Measurements from ENCODE around the gene SPRY4. TPM values are rescaled to one million over a fixed set of nuclear protein-coding genes. Genes with fewer than 3 reads are reported as not detected.

SPRY4 gene
- total and polyA plus RNA-seq, 4 donors: 2.7 to 9.6 (median 4.9) TPM

DNA sequence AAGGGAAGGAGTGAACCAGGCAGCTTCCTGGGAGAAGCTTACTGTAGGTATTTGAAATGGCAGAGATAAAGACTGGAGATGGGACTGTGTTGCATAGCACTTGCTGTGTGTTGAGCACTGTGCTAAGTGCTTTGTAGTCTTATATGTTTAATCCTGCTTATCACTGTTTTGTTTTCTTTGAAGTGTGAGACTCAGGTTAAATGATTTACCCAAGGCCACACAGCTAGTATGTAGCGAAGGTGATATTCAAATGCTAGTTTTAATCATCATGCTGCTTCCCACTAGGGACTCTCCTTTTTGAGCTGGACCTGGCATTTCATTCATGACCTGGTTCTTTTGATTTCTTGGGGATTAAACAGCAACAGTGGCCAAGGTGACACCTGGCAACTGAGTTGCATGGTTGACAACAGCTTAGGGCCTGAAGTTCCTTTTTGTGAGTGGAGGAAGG lies 35.3 kb upstream of the SPRY4 start (continued):
- TF ChIP-seq, protein P1, sequence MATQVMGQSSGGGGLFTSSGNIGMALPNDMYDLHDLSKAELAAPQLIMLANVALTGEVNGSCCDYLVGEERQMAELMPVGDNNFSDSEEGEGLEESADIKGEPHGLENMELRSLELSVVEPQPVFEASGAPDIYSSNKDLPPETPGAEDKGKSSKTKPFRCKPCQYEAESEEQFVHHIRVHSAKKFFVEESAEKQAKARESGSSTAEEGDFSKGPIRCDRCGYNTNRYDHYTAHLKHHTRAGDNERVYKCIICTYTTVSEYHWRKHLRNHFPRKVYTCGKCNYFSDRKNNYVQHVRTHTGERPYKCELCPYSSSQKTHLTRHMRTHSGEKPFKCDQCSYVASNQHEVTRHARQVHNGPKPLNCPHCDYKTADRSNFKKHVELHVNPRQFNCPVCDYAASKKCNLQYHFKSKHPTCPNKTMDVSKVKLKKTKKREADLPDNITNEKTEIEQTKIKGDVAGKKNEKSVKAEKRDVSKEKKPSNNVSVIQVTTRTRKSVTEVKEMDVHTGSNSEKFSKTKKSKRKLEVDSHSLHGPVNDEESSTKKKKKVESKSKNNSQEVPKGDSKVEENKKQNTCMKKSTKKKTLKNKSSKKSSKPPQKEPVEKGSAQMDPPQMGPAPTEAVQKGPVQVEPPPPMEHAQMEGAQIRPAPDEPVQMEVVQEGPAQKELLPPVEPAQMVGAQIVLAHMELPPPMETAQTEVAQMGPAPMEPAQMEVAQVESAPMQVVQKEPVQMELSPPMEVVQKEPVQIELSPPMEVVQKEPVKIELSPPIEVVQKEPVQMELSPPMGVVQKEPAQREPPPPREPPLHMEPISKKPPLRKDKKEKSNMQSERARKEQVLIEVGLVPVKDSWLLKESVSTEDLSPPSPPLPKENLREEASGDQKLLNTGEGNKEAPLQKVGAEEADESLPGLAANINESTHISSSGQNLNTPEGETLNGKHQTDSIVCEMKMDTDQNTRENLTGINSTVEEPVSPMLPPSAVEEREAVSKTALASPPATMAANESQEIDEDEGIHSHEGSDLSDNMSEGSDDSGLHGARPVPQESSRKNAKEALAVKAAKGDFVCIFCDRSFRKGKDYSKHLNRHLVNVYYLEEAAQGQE (IDR thresholded peaks at IDR 0.05): no peak
- TF ChIP-seq EGR1 (IDR thresholded peaks at IDR 0.05; ENCODE audit: low read depth in 2 of 2) (no peak), TAF1 (conservative IDR thresholded peaks at IDR 0.05) (no peak), HNF4A (conservative IDR thresholded peaks at IDR 0.05) (no peak)
- TF ChIP-seq, protein P2, sequence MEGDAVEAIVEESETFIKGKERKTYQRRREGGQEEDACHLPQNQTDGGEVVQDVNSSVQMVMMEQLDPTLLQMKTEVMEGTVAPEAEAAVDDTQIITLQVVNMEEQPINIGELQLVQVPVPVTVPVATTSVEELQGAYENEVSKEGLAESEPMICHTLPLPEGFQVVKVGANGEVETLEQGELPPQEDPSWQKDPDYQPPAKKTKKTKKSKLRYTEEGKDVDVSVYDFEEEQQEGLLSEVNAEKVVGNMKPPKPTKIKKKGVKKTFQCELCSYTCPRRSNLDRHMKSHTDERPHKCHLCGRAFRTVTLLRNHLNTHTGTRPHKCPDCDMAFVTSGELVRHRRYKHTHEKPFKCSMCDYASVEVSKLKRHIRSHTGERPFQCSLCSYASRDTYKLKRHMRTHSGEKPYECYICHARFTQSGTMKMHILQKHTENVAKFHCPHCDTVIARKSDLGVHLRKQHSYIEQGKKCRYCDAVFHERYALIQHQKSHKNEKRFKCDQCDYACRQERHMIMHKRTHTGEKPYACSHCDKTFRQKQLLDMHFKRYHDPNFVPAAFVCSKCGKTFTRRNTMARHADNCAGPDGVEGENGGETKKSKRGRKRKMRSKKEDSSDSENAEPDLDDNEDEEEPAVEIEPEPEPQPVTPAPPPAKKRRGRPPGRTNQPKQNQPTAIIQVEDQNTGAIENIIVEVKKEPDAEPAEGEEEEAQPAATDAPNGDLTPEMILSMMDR (IDR thresholded peaks at IDR 0.05; ENCODE audit: low read depth, low read length, missing input control): no peak

DNA sequence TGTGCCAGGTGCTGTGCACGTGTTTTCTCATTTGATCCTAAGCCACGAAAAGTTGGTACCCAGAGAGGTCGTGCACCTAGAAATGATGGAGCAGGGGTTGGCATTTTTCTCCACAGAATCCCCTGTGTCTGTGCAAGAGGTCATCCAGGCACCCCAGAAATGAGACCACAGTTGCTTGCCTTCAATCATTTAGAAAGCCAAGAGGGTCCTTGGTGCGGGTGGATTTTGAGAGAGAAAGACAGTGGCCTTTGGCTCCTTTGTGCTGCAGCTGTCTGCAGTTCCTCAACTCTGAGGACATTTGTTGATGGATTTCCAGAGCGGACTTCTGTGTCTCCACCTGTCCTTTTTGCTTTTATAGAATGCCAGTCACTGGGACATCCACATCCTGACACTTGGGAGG lies 33.8 kb upstream of the SPRY4 start:
- H3K27ac ChIP-seq (ENCODE audit: low read depth in 1 of 2, low read length in 2 of 2): no peak overlapping the region
- H3K36me3 ChIP-seq (ENCODE audit: control insufficient read depth in 4 of 4, insufficient read depth in 3 of 4, low read depth in 1 of 4, low read length in 3 of 4): no peaks in the 10 kb centered on the region
- peaks cover 0 to 15% (median 6%) of the 10 kb centered on the region in 4 donors for H3K4me1 ChIP-seq (ENCODE audit: control insufficient read depth in 4 of 4, insufficient read depth in 4 of 4, low read length in 3 of 4)
- H3K9me3 ChIP-seq (ENCODE audit: control insufficient read depth in 4 of 4, low read length in 3 of 4): no peaks in the 10 kb centered on the region
- H3K4me3 ChIP-seq (ENCODE audit: low read depth in 1 of 3, low read length in 3 of 3): no peak overlapping the region
- no peaks in the 10 kb centered on the region for H3K27me3 ChIP-seq (ENCODE audit: control insufficient read depth in 4 of 4, insufficient read depth in 4 of 4, low read length in 3 of 4)
- 95% methylated on average over 5 of the region's 5 CpGs for WGBS
- TF ChIP-seq TAF1 (conservative IDR thresholded peaks at IDR 0.05): no peak
- TF ChIP-seq NR2F2 (IDR thresholded peaks at IDR 0.05): no peak
- no peak for TF ChIP-seq SP1 (IDR thresholded peaks at IDR 0.05)
- TF ChIP-seq HNF4G (IDR thresholded peaks at IDR 0.05): no peak
- TF ChIP-seq, protein P3, sequence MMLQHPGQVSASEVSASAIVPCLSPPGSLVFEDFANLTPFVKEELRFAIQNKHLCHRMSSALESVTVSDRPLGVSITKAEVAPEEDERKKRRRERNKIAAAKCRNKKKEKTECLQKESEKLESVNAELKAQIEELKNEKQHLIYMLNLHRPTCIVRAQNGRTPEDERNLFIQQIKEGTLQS (IDR thresholded peaks at IDR 0.05): no peak
- TF ChIP-seq, protein P2 (IDR thresholded peaks at IDR 0.05; ENCODE audit: low read depth, low read length, missing input control): no peak
- TF ChIP-seq, protein P1 (IDR thresholded peaks at IDR 0.05): no peak
- TF ChIP-seq, protein P4, sequence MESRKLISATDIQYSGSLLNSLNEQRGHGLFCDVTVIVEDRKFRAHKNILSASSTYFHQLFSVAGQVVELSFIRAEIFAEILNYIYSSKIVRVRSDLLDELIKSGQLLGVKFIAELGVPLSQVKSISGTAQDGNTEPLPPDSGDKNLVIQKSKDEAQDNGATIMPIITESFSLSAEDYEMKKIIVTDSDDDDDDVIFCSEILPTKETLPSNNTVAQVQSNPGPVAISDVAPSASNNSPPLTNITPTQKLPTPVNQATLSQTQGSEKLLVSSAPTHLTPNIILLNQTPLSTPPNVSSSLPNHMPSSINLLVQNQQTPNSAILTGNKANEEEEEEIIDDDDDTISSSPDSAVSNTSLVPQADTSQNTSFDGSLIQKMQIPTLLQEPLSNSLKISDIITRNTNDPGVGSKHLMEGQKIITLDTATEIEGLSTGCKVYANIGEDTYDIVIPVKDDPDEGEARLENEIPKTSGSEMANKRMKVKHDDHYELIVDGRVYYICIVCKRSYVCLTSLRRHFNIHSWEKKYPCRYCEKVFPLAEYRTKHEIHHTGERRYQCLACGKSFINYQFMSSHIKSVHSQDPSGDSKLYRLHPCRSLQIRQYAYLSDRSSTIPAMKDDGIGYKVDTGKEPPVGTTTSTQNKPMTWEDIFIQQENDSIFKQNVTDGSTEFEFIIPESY (IDR thresholded peaks at IDR 0.05): no peak
- TF ChIP-seq HNF4A (conservative IDR thresholded peaks at IDR 0.05): no peak
- TF ChIP-seq, protein P5, sequence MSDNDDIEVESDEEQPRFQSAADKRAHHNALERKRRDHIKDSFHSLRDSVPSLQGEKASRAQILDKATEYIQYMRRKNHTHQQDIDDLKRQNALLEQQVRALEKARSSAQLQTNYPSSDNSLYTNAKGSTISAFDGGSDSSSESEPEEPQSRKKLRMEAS (IDR thresholded peaks at IDR 0.05): no peak
- TF ChIP-seq GABPA (IDR thresholded peaks at IDR 0.05 in 1 of 2, conservative IDR thresholded peaks at IDR 0.05 in 1 of 2): no peak
- TF ChIP-seq YY1 (IDR thresholded peaks at IDR 0.05): no peak
- no peak for TF ChIP-seq RXRA (IDR thresholded peaks at IDR 0.05)
- no peak for TF ChIP-seq FOXA2 (IDR thresholded peaks at IDR 0.05)
- TF ChIP-seq EGR1 (IDR thresholded peaks at IDR 0.05; ENCODE audit: low read depth in 2 of 2): no peak
- no peak for TF ChIP-seq JUND (IDR thresholded peaks at IDR 0.05)
- no peak for TF ChIP-seq RAD21 (IDR thresholded peaks at IDR 0.05)
- TF ChIP-seq FOXA1 (IDR thresholded peaks at IDR 0.05): no peak
- H3K9ac ChIP-seq (ENCODE audit: low read depth in 1 of 2, low read length in 2 of 2): no peak overlapping the region
- DNase-seq (ENCODE audit: low spot score): no peak

Data from liver (tissue), 9 donors.